Central memory CD4-positive, alpha-beta T cell (primary cell): ENCODE data around the gene TDRD15.
"Not testable (repeated sequence)": the region's sequence is repeated elsewhere in the genome, so short reads cannot be mapped to it uniquely, and the experiment has no call there.

Experiments used
- DNase-seq: peaks from one replicate; pipeline ENCODE4 v3.0.0; 2022
- total RNA-seq, 3 experiments: gene quantifications; one replicate each; lab custom pipeline; 2026; lab: John Stamatoyannopoulos, UW

The TDRD15 gene
- 0 reads per million in 3 experiments for total RNA-seq

DNA sequence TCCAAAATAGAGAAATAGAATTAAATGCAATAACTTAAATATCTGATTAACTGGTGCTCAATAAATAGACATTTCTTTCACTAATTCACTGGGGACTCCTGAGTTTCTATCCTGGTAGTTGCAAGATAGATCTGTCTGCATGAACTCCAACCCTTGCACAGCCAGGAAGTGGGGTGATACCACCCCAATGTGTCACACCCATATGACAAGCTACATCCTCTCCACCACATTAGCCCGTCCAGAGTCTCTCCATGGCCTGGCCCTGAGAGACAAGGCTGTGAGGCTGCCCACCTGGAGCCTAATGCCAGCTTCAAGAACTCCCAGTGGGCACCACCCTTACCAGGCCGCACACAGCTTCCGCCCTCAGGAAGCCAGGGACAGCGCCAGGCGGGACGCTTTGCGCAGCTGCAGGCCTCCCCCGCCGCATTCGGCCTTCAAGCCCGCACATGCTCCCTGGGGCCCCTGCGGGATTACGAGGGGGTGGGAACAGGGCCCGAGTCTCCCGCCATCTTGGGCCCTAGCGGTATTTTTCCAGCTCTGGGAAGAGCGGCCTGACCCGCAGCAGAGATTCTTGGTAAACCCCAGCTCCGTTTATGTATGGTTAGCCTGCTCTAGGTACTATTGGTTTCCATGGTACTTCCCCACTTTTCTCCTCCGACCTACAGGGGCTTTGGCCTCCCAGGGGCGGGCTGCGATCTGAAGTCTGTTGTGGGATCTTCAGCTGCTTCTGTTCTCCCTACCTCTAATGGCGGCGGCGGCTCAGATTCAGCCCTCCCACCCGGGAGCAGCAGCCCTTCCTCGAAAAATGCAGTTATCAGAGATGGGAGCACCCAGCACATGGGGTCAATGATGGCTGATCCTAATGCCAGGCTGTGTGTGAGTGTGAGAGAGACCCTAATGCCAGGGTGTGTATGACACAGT lies at the start of gene TDRD15:
TDRD15 (plus strand) TSS at position 496 of the 921 bp plus-strand sequence. CDS start 13,500 bp downstream, outside the sequence.
- DNase-seq = no peak

DNA sequence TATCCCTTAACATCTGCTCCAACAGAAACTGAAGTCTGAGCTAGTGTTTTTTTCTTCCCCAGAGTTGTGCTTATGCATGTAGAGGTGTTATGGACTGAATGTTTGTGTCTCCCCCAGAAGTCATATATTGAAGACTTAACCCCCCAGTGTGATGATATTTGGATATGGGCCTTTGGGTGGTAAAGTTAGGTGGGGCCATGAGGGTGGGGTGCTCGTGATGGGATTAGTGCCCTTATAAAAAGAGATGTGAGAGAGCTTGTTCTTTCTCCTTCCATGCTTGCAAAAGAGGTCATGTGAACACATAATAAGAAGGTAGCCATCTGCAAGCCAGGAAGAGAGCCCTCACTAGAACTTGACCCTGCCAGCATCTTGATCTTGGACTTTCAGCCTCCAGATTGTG lies 45.5 kb upstream of the TDRD15 start:
- DNase-seq = no peak

- no peak for DNase-seq
Measured at GRCh38 chr2:21083482-21083881, 40.3 kb upstream of the TDRD15 start.

GRCh38 chr2:21084401-21084800 lies 39.4 kb upstream of the TDRD15 start:
- no peak for DNase-seq

- no peak for DNase-seq
Measured at GRCh38 chr2:21092308-21092869, 31.4 kb upstream of the TDRD15 start.

- DNase-seq = no peak
Measured at GRCh38 chr2:21095178-21095577, 28.6 kb upstream of the TDRD15 start.

- no peak for DNase-seq
Measured at GRCh38 chr2:21095714-21096113, 28.1 kb upstream of the TDRD15 start.

DNA sequence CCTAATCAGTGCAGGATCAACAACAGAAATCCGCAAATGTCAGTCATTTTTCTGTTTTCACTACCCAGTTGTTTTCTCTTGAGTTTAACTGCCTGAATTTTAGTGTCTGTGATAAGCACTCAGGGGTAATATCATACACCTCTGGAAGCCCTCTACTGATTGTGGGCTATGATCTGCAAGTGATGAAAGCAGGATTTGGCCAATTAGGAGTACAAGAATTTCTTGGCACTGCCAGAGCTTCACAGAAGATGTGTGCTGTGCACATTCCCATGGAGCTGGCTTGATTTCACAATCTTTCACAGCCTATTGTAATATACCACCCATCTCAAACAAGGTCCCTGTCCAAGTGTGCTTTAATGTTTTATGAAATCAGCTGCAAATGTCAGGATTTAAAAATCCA lies 27.3 kb upstream of the TDRD15 start:
- no peak for DNase-seq

DNA sequence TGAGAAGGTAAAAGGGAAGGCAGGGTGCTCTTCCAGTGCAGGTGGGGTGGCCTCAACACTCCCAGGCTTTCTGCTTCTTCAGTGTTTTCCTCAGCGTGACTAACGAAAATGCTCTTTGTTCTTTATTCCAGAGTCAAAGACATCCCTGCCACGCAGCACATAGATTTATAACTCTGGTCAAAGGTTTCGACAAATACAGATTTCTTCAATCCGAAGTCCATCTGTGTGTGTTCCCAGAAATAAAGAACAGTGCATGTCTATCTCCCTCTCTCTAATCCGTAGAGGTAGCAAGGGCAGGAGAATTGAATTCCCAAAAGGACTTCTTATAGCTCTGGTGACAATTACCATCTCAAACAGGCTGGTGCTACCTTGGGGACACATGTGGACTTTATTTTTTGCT lies 26.4 kb upstream of the TDRD15 start:
- DNase-seq = no peak

DNA sequence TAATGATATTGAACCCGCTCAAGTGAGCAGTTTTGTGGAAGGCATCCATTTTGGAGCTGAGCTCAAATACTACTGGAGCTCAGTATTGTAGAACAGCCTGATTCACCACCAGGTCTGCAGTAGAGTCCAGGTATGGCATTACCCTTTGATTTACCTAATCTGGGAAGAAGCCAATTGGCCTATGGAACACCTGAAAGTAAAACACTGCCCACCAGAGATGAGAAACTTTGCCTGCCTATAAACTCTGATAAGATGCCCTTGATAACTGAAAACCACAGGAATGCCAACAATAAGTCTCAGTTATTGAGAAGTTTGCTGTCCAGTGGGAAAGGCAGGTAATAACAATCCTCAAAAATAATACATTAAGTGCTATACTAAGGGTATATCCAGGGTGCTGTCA lies 25.5 kb upstream of the TDRD15 start:
- DNase-seq = no peak

GRCh38 chr2:21099281-21099907 lies 24.4 kb upstream of the TDRD15 start:
- DNase-seq = no peak

GRCh38 chr2:21101514-21102155 lies 22.1 kb upstream of the TDRD15 start:
- DNase-seq = not testable (repeated sequence)

- no peak for DNase-seq
Measured at GRCh38 chr2:21102356-21102755, 21.4 kb upstream of the TDRD15 start.

DNA sequence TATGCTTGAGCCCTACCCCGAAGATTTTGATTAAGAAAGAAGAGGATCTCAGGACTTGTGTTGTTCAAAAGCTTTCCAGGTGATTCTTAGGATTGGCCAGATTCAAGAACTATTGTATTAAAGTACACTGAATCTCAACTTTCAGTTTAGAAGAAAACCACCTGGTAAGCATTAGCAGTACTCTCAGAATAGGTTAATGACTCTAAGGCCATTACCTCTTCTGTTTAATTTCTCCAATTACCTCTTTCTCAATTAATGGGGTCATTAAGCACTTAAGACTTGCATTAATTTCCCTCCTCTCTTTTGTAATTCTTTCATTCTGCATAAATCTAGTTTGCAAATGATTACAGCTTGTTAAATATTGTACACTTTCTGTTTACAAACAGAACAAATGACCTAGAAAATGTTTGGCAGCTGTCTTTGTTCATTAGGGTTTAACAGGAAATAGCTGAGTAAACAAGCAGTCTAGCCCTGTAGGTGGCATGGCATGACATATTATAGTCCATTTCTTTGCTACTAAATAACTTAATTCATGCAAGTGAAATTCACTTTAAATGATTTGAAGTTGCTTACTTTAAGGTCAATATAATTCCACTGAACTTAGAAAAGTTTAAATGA lies 20.4 kb upstream of the TDRD15 start:
- DNase-seq = no peak

DNA sequence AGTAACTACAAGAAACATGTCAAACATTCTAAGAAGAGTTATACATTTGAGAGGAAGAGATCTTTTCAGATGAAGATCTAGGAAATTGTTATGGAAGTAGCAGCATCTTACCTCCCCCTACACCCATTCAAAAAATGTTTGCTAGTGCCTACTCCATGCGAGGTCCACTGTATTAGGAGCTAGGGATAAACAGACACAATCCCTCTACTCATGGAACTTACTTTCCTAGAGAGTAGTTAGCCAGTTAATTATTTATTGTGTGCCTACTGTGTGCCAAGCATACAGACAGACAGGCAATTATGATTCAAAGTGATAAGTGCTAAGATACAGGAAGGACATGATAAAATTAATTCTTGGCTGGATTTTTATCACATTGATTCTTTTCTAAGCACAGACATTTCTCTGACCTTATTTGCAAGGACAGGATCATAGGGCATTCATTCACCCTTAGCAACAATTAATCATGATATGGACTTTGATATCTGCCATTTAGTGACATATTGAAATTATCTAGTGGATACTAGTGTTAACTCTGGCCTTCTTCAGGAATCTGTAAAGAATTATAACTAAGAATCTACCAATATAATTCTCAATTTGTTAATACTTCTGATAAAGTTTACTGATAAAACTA lies 19.6 kb upstream of the TDRD15 start:
- no peak for DNase-seq

DNA sequence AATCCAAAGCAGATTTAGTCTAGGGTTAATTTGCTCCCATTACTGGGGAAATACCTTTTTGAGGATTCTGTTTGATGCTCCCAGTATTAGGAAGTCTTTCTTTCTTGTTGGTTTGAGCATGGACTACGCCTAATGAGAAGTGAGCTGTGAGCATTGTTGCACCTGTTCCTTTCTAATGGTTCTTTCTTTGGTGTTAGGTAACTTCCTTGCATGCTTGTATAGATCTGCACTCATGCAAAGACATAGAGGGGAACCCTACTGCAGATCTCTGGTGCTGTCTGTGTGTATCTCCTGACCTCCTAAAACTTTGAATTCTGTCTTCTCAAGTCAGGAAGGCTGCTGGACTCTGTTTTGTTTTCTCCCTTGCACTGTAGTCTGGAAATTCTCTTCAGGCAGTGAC lies 12.8 kb upstream of the TDRD15 start:
- no peak for DNase-seq

- DNase-seq = no peak
Measured at GRCh38 chr2:21117688-21118087, 6.1 kb upstream of the TDRD15 start.

DNA sequence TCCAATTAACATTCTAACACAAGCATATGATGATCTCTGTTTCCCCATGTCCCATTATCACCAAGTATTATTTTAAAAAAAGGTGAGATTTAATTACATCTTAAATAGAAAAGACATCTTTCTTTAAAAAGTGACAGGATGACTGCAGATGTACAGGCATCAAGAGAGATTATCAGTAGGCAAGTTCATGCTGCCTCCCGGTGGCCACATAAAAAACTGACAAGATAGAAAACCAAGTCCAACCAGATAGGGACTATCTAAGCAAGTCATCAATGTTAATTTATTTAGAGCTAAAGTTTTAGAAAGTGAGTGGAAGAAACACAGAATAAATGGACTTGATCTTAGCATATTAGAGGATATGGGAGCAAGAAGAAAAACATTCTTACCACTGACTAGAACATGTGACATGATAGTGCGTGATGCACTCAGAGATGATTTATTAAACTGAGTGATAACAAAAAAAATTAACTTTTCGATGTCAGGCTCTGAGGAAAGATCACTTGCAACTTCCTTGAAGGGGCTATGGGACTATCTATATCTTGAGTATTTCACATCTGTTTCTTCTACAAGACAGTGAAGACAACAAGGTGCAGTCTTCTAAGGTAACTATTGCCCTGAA lies 5.4 kb upstream of the TDRD15 start:
- no peak for DNase-seq

DNA sequence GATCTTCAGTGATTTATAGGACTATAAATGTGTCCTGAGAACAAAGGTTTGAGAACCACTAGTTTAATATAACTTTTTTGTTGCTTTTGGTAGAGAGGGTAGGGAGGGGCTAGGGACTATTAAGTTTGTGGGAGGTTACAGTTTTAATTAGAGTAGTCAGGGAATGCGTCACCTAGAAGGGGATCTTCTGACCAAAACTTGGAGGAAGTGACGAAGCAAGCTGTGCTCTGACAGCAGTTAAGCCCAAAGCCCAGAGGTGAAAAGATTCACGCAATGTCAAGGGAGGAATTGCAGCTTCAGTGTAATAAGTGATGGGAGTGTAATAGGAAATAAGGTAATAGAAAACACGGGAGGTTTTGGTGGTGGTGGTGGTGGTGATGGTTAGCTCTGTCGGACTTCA lies 8.1 kb downstream of the TDRD15 start:
- no peak for DNase-seq

DNA sequence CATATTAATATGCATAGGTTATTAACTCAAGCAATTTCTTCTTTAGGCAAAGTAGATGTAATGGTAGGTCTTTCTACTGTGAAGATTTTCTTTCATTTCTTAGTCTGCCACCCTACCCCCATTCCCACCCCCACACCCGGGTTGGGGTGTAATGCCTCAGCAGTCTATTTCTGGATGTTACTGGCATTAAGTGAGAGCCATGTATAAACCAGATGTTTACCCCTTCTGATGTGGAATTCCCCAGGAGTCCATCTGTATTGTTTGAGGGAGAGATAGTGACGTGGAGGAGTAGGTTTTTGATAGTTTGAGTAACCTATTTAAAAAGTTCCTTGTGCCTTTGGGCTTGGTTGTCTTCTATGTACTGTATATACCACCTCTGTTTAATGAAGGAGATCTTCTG lies 11.8 kb downstream of the TDRD15 start:
- no peak for DNase-seq

DNA sequence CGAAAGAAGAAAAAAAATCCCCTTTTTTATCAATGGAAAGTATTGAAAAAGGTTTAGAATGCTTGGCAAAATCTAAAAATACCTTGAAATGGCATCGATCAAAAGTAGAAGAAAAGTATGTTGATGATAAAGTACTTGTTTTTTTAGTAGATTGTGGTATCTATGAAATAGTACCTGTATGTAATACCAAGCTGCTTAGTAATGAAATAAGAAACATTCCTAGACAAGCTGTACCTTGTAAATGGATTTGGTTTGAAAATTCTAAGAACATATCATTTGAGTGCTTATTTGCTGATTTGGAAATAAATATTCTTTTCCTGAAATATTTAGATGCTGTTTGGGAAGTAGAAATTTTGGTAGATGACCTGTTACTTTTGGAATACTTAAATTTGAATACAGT lies 18.4 kb downstream of the TDRD15 start:
- DNase-seq = no peak

DNA sequence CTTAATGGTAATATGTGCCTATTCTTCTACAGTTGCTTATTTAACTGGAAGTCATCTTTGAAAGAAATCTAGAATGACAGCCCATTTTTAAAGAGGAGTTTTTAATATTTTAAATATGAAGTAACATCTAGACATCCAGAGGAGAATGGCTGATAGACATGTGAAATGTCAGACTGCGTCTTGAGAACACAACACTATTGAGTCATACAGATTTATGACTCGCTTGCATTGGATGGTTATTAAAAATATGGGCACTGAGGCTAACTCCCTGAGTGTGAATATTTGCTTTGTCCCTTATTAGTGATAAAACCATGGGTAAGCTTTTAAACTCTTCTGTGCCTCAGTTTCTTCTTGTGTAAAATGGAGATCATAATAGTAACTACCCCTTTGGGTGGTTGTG lies 22.9 kb downstream of the TDRD15 start:
- no peak for DNase-seq
